Thyroid gland (tissue), 4 donors: ENCODE measurements around the gene ABCB10.

Source experiments
- POLR2A ChIP-seq, 2 donors: fragments of 450-650 bp; IDR thresholded peaks; one replicate each; pipeline ENCODE4 v1.6.1; 2017; ENCODE audit warnings: antibody characterized with exemption in 2 of 2, mild to moderate bottlenecking in 2 of 2, moderate library complexity in 1 of 2
- TF ChIP-seq, protein P1 (sequence below), 6 experiments: fragments of 200-600 bp in 3 of 6; fragments of 450-650 bp in 3 of 6; sonication (generic) in 3 of 6; IDR thresholded peaks; one replicate each; pipeline ENCODE4 v1.5.1; 2016 to 2019; ENCODE audit warnings: antibody characterized with exemption in 6 of 6, mild to moderate bottlenecking in 2 of 6, inconsistent platforms in 1 of 6, moderate library complexity in 1 of 6

DNA sequence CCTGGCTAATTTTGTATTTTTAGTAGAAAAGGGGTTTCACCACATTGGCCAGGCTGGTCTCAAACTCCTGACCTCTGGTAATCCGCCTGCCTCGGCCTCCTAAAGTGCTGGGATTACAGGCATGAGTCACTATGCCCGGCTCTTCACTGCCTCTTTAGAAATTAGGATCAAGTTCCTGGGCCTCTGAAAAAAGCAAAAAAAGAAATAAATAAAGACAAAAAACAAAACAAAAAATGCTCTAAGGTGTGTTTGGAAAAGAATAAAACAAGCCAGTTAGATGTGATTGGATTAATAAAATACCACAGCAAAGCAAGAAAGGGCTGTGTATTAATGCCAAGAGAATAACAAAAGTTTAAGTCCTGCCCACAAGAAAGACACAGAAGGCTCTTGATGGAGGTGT is 4.2 kb upstream of the ABCB10 start:
- TF ChIP-seq, protein P1, sequence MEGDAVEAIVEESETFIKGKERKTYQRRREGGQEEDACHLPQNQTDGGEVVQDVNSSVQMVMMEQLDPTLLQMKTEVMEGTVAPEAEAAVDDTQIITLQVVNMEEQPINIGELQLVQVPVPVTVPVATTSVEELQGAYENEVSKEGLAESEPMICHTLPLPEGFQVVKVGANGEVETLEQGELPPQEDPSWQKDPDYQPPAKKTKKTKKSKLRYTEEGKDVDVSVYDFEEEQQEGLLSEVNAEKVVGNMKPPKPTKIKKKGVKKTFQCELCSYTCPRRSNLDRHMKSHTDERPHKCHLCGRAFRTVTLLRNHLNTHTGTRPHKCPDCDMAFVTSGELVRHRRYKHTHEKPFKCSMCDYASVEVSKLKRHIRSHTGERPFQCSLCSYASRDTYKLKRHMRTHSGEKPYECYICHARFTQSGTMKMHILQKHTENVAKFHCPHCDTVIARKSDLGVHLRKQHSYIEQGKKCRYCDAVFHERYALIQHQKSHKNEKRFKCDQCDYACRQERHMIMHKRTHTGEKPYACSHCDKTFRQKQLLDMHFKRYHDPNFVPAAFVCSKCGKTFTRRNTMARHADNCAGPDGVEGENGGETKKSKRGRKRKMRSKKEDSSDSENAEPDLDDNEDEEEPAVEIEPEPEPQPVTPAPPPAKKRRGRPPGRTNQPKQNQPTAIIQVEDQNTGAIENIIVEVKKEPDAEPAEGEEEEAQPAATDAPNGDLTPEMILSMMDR (IDR thresholded peaks at IDR 0.05), result no peak
- no peak for TF ChIP-seq POLR2A (IDR thresholded peaks at IDR 0.05)
